ENCODE data around the gene PRICKLE3. TPM values are rescaled to one million over a fixed set of nuclear protein-coding genes. Genes with fewer than 3 reads are reported as not detected.

Gene PRICKLE3
- total RNA-seq, 1 donor, result 6.9 TPM

GRCh38 chrX:49164589-49165360 is 21.4 kb downstream of the PRICKLE3 start:
- H3K36me3 ChIP-seq (ENCODE audit: insufficient read depth, low read length), result no peaks in the 10 kb centered on the region
- H3K79me2 ChIP-seq (ENCODE audit: insufficient read depth, low read length), result no peaks in the 10 kb centered on the region
- H4K20me1 ChIP-seq (ENCODE audit: insufficient read depth, low read length), result no peaks in the 10 kb centered on the region
- no peak overlapping the region for H3K4me3 ChIP-seq (ENCODE audit: insufficient read depth, low read length)
- H3K4me1 ChIP-seq (ENCODE audit: insufficient read depth, low read length), result peaks cover 12% of the 10 kb centered on the region
- no peak overlapping the region for H2AFZ ChIP-seq (ENCODE audit: low read length)
- no peak for TF ChIP-seq CTCF (IDR thresholded peaks at IDR 0.05; ENCODE audit: extremely low read depth, low read depth, low read length)
- no peaks in the 10 kb centered on the region for H3K9me3 ChIP-seq (ENCODE audit: low read depth, low read length)
- H3K4me2 ChIP-seq (ENCODE audit: insufficient read depth, low read length), result no peak overlapping the region
- H3K27ac ChIP-seq (ENCODE audit: low read depth, low read length), result no peak overlapping the region
- peak; percentile 67 for DNase-seq (ENCODE audit: insufficient read length, low spot score, missing footprints)
- H3K27me3 ChIP-seq (ENCODE audit: insufficient read depth, low read length), result no peaks in the 10 kb centered on the region

GRCh38 chrX:49163555-49164419 is 22.4 kb downstream of the PRICKLE3 start:
- H3K4me1 ChIP-seq (ENCODE audit: insufficient read depth, low read length), result peaks cover 12% of the 10 kb centered on the region
- peak; percentile 47 for TF ChIP-seq CTCF (IDR thresholded peaks at IDR 0.05; ENCODE audit: extremely low read depth, low read depth, low read length)
- H3K36me3 ChIP-seq (ENCODE audit: insufficient read depth, low read length), result no peaks in the 10 kb centered on the region
- H3K27ac ChIP-seq (ENCODE audit: low read depth, low read length), result peak overlapping the region; percentile 58
- H3K9me3 ChIP-seq (ENCODE audit: low read depth, low read length), result no peaks in the 10 kb centered on the region
- H4K20me1 ChIP-seq (ENCODE audit: insufficient read depth, low read length), result no peaks in the 10 kb centered on the region
- H3K4me3 ChIP-seq (ENCODE audit: insufficient read depth, low read length), result peak overlapping the region; percentile 65
- peak overlapping the region; percentile 69 for H3K4me2 ChIP-seq (ENCODE audit: insufficient read depth, low read length)
- peak; percentile 95 for DNase-seq (ENCODE audit: insufficient read length, low spot score, missing footprints)
- no peaks in the 10 kb centered on the region for H3K27me3 ChIP-seq (ENCODE audit: insufficient read depth, low read length)
- peak overlapping the region; percentile 74 for H2AFZ ChIP-seq (ENCODE audit: low read length)
- no peaks in the 10 kb centered on the region for H3K79me2 ChIP-seq (ENCODE audit: insufficient read depth, low read length)

- Histone ChIP-seq H3K27me3 (ENCODE audit: insufficient read depth, low read length) (no peaks in the 10 kb centered on the region), H3K9me3 (ENCODE audit: low read depth, low read length) (no peaks in the 10 kb centered on the region), H3K4me1 (ENCODE audit: insufficient read depth, low read length) (peaks cover 9% of the 10 kb centered on the region), H3K79me2 (ENCODE audit: insufficient read depth, low read length) (no peaks in the 10 kb centered on the region), H4K20me1 (ENCODE audit: insufficient read depth, low read length) (no peaks in the 10 kb centered on the region), H3K27ac (ENCODE audit: low read depth, low read length) (no peak within 1 kb of the TSS), H3K36me3 (ENCODE audit: insufficient read depth, low read length) (no peaks in the 10 kb centered on the region), H3K4me3 (ENCODE audit: insufficient read depth, low read length) (peak within 1 kb of the TSS; percentile 65), H2AFZ (ENCODE audit: low read length) (peak within 1 kb of the TSS; percentile 74), H3K4me2 (ENCODE audit: insufficient read depth, low read length) (peak within 1 kb of the TSS; percentile 69)
- no peak for DNase-seq (ENCODE audit: insufficient read length, low spot score, missing footprints)
- no peak for TF ChIP-seq CTCF (IDR thresholded peaks at IDR 0.05; ENCODE audit: extremely low read depth, low read depth, low read length)
Measured at GRCh38 chrX:49162620-49163019, 23.6 kb downstream of the PRICKLE3 start, which contains the start of gene MAGIX. MAGIX (plus strand) TSS chrX:49162758; CDS start chrX:49162890, 132 bp downstream.

GRCh38 chrX:49161632-49162031 is 24.5 kb downstream of the PRICKLE3 start:
- Histone ChIP-seq H3K27ac (ENCODE audit: low read depth, low read length) (no peak overlapping the region), H3K4me3 (ENCODE audit: insufficient read depth, low read length) (no peak overlapping the region), H4K20me1 (ENCODE audit: insufficient read depth, low read length) (no peaks in the 10 kb centered on the region), H3K4me2 (ENCODE audit: insufficient read depth, low read length) (no peak overlapping the region), H2AFZ (ENCODE audit: low read length) (no peak overlapping the region), H3K79me2 (ENCODE audit: insufficient read depth, low read length) (no peaks in the 10 kb centered on the region), H3K36me3 (ENCODE audit: insufficient read depth, low read length) (no peaks in the 10 kb centered on the region), H3K4me1 (ENCODE audit: insufficient read depth, low read length) (peaks cover 1% of the 10 kb centered on the region), H3K9me3 (ENCODE audit: low read depth, low read length) (no peaks in the 10 kb centered on the region), H3K27me3 (ENCODE audit: insufficient read depth, low read length) (no peaks in the 10 kb centered on the region)
- no peak for TF ChIP-seq CTCF (IDR thresholded peaks at IDR 0.05; ENCODE audit: extremely low read depth, low read depth, low read length)
- no peak for DNase-seq (ENCODE audit: insufficient read length, low spot score, missing footprints)

Data from osteoblast (primary cell).